ENCODE results near the gene SELENON. TPM values are rescaled to one million over a fixed set of nuclear protein-coding genes. Genes with fewer than 3 reads are reported as not detected.

The SELENON gene
- polyA plus RNA-seq, 2 of the 4 experiments (the other 2 are of a cell fraction), result 16.6 to 41.1 TPM

Other genes starting within 250 kb of the SELENON start
- gene MAN1C1, start 183.4 kb upstream of the SELENON start, polyA plus RNA-seq (2011; rRNA removed), result 0.22 and 0.41 TPM in 2 replicates
- gene MAN1C1, start 183.4 kb upstream of the SELENON start, polyA plus RNA-seq (2017; fragmentation: RNase III; extraction: RNeasy Plus Mini Kit Qiagen cat#74134 plus additional on column Dnase treatment), result 0.20 to 0.29 TPM (median 0.27 TPM) in 3 replicates
- 26.1 and 33.0 TPM in 2 replicates for gene MTFR1L, start 19.8 kb downstream of the SELENON start, polyA plus RNA-seq (2011; rRNA removed)
- 24.7 to 26.1 TPM (median 25.9 TPM) in 3 replicates for gene MTFR1L, start 19.8 kb downstream of the SELENON start, polyA plus RNA-seq (2017; fragmentation: RNase III; extraction: RNeasy Plus Mini Kit Qiagen cat#74134 plus additional on column Dnase treatment)
- gene AUNIP, start 59.3 kb downstream of the SELENON start, polyA plus RNA-seq (2011; rRNA removed), result 6.6 and 8.4 TPM in 2 replicates
- gene AUNIP, start 59.3 kb downstream of the SELENON start, polyA plus RNA-seq (2017; fragmentation: RNase III; extraction: RNeasy Plus Mini Kit Qiagen cat#74134 plus additional on column Dnase treatment), result 5.6 to 7.3 TPM (median 6.5 TPM) in 3 replicates
- 2.3 and 3.4 TPM in 2 replicates for gene PAQR7, start 75.5 kb downstream of the SELENON start, polyA plus RNA-seq (2011; rRNA removed)
- gene PAQR7, start 75.5 kb downstream of the SELENON start, polyA plus RNA-seq (2017; fragmentation: RNase III; extraction: RNeasy Plus Mini Kit Qiagen cat#74134 plus additional on column Dnase treatment), result 5.9 to 6.4 TPM (median 6.0 TPM) in 3 replicates
- 75.3 and 82.4 TPM in 2 replicates for gene STMN1, start 106.2 kb downstream of the SELENON start, polyA plus RNA-seq (2011; rRNA removed)
- gene STMN1, start 106.2 kb downstream of the SELENON start, polyA plus RNA-seq (2017; fragmentation: RNase III; extraction: RNeasy Plus Mini Kit Qiagen cat#74134 plus additional on column Dnase treatment), result 145 to 177 TPM (median 147 TPM) in 3 replicates
- 13.7 and 13.8 TPM in 2 replicates for gene PAFAH2, start 197.9 kb downstream of the SELENON start, polyA plus RNA-seq (2011; rRNA removed)
- gene PAFAH2, start 197.9 kb downstream of the SELENON start, polyA plus RNA-seq (2017; fragmentation: RNase III; extraction: RNeasy Plus Mini Kit Qiagen cat#74134 plus additional on column Dnase treatment), result 6.3 to 7.1 TPM (median 7.0 TPM) in 3 replicates
- gene EXTL1, start 221.6 kb downstream of the SELENON start, polyA plus RNA-seq (2011; rRNA removed), result 0.03 and 0.09 TPM in 2 replicates
- 0.04 to 0.07 TPM in 2 of 3 replicates, not detected in the other for gene EXTL1, start 221.6 kb downstream of the SELENON start, polyA plus RNA-seq (2017; fragmentation: RNase III; extraction: RNeasy Plus Mini Kit Qiagen cat#74134 plus additional on column Dnase treatment)
- gene SLC30A2, start 245.9 kb downstream of the SELENON start, polyA plus RNA-seq (2011; rRNA removed), result not detected in 2 replicates
- gene SLC30A2, start 245.9 kb downstream of the SELENON start, polyA plus RNA-seq (2017; fragmentation: RNase III; extraction: RNeasy Plus Mini Kit Qiagen cat#74134 plus additional on column Dnase treatment), result not detected in 3 replicates